ENCODE data around the gene KCNH4.

Gene KCNH4

DNA sequence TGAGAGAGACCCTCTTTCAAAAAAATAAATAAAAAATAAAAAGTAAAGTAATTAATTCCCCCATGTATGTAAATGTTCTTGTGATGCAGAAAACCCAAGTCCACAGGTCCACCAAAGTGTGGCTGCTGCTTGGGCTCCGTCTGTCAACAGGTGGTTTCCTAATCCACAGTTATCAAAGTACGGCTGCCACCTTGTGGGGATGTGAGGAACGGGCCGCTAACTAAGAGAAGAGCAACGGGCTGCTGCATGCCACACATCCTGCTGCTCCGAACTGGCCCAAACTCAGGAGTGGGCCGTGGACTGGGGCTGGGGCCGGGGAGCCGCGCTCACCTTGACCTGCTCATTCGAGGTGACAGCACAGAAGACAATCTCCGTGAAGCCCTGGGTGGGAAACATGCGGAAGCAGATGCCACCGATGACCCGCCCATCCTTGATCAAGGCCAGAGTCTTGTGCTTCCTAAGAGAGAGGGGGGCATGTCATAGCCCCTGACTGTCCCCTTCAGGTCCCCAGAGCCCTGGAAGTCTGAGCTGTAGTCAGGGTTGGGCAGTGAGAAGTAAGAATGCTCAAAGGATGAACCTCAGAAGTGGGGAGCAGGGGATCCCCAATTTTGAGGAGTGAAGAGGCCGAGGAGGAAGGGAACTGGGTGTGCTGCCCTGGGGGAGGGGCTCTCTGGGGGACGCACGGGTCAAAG, 64.1 kb downstream of the KCNH4 start:
- peak; percentile 87 for DNase-seq

DNA sequence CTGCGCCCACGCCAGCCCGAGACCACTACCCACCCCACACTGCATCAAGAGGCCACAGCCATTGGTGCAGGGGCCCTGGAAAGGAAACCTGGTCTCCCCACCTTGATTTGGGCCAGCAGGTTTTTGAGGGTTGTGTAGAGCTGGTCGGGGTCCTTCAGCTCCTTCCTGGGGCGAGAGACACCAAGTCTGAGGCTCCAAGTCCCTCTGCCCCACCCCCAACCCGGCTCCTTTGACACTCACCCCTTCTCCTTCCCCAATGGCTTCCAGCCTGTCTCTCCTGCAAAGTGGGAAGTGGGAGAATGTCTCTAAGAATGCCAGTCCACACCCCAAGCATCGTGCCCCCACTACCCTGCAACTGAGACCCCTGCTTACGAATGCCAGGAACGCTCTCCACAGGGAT, 66.8 kb downstream of the KCNH4 start:
- DNase-seq: no peak

DNA sequence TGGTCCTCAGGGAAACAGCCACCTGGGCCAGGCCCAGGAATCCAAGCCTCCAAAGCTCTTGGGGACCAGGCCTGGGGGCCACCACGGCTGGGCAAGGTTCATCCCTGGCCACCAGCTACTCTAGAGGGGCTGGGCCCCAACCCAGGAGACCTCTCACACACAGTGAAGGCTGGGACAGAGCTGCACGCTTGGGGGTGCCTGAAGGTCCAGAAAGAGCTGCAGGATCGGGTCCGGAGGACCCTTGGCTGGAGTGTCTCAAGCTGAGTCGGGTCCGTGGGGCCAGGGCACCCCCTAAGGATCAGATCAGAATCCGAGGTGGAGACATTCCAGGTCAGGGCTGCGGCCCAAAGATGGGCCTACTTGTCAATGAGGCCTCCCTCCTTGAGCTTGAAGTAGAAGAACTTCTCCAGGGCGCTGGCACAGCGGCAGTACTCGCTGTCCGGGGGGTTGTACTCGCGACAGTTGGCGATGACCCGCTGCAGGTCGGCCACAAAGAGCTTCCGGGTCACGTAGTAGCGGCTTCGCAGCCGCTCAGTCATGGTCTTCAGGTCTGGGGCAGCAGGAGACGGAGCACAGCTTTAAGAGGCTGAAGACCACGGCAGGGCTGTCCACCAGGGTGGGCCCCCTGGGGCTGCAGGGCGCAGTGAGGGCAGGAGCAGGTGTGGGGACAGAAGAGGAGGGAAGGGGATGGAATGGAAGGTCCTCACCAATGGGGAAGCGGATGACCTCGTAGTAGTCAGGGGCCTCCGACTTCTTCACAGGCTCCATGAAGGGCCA, 67.5 kb downstream of the KCNH4 start:
- no peak for DNase-seq

DNA sequence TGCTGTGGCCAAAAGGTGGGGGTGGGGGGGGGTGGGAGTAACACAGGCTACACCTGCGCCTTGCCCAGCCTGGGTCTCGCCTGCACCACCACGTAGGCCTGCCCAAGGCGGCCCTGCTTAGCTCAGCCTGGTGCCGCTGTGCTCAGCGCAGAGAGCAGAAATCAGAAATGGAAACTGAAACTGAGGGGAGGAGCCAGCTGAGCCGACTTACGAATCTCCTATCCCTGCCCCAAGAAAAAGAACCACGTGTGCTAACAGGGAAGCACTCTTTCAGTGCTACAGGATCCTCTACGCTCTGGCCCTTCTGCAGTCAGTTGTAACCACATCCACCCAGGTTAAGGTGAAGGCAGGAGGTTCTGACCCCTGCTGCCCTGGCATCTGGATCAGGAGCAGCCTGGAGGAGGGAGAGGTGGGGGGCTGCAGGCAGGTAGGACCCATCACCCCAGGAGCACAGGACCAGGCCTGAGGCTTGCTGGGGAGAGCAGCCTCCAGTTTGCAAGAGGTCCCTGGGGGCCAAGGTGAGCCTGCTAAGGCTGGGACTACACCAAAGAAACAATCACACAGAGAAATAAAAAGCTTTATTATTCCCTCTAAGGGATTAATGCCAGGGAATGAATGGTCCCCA, 68.3 kb downstream of the KCNH4 start, which contains the start of gene DHX58:
DHX58 (minus strand) TSS at position 163 of the 625 bp plus-strand sequence. CDS start 822 bp downstream, outside the sequence.
- DNase-seq: peak; percentile 97

DNA sequence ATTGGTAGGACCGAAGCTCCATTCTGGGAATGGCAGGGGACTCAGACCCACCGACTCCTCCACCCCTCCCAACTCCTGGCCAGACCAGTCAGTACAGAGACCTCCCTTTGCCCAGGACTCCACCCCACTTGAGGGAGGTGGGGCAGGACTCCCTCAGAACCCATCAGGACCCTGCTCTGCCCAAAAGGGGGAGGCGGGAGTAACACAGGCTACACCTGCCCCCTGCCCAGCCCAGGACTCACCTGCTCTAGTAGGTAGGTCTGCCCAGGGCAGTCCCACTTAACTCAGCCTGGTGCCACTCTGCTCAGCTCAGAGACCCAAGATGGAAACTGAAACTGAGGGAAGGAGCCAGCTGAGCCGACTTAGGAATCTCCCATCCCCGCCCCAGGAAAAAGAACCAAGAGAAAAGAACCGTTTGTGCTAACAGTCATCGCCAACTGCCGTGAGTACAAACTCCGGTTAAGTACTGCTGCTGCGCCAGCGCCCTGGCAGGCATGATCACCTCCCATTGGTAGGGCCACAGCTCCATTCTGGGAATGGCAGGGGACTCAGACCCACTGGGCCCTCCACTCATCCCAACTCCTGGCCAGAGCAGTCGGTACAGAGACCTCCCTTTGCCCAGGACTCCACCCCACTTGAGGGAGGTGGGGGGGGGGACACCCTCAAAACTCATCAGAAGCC, 68.9 kb downstream of the KCNH4 start:
- DNase-seq: peak; percentile 91

DNA sequence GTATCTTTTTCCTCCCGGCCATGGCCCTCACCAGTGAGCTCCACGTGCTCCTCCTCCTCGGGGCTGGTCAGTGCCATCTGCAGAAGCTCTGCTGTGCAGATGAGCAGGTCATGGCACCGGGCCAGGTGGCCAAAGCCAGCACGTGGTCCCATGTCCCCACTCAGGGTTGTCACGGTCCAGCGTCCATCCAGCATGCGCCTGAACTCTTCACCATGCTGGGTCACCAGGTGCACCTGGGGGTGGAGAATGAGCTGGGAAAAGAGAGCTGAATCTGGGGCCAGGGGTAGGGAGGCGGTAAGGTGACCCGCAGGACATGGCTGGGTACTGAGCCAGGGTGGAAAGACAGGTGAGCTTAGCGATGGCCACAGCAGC, 69.7 kb downstream of the KCNH4 start:
- DNase-seq: no peak

DNA sequence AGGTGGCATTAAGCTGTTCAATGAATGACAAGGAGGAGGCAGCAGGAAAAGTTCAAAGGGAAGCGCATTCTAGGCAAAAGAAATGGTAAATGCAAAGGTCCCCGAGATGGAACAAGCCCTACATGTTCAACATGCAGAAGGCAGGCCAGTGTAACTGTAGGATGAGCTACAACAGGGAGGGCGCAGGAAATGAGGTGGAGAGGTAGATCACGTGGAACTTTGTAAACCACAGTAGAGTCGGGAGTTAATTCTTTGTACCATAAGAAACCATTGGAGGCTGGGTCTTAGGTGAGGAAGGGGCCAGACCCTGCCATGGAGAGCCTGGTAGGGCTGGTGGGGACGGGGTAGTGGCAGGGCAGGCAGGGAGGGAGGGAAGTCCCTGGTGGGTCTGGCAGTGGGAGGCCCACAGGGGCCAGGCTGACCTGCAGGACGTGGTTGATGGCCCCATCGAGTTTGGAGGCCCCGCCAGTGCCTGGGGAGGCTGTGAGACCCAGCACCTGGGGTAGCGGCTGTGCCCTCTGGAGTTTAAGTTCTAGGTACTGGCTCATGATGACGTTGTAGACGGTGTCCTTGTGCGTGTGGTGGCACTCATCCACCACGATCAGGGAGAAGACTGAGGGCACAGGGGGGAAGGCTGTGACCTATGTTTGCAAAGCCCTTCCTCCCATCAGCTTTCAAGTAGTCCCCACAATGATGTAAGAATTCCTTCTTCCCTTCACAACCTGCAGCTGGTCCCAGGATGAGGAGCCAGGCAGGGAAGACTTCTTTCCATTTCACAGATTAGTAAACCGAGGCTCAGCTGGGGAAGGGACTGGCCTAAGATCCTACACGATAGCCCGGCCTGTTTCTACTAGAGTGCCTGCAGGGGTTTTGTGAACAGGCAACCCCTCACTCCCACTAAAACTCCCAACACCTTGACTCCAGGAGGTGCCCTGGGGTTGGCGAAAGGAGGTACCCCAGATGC, 70.4 kb downstream of the KCNH4 start:
- no peak for DNase-seq

DNA sequence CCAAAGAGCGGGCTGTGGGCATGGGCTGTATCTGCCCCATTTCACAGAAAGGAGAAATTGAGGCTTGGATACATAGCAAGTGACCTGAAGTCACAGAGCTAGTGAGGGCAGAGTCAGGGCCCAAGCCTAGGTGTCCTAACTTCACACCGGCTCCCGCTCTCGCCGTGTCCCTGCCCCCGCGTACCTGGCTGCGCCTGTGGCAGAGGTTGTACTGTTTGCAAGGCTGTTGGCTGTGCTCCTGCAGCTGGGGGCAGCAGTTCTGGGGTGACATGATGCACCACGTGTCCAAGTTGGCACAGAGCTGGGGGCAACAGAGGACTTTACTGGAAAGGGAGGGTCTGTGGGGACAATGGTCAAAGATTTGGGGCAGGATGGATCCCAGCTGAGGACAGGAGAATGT, 71.9 kb downstream of the KCNH4 start:
- no peak for DNase-seq

DNA sequence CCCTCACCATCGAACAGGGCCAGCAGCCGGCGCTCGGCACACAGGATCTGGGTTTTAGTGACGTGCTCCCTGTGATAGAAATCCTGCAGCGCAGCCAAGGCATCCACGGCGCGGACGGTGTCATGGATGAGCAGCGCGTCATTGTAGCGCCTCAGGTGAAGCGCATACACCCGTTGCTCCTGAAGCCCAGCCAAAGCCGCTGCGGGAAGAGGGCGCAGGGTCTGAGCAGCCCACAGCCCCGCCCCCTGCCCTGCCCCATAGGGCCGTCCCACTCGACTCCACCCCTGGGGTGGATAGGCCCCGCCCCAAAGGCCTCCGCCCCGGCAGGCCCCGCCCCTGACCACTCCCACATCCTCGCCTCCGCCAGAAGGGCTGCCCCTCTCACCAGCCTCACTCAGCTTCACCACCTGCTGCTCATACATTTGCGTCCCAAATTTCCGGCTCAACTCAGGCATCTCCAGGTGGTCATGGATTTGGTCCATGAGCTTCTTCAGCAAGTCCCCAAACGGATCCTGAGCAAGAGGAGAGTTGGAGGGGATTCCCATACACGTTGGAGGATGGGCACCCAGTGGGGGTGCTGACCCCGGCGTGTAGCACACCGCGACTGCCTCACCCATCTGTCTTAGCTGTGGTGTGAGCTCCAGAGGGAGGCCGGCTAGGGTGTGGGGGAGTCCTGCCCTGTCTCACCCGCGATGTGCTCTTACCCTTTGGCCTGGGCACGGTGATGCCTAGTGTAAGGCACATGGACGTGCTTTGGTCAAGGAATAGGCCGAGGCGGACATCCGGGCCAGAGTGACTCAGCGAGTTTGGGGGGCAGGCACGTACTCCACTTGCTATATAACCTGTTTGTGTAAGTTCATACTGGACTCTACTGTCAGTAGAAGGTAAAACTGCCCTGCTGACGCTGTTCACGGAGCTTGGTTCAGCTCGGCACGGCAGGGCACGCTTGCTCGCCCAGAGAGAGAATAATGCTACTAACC, 73.1 kb downstream of the KCNH4 start:
- DNase-seq: peak; percentile 94

DNA sequence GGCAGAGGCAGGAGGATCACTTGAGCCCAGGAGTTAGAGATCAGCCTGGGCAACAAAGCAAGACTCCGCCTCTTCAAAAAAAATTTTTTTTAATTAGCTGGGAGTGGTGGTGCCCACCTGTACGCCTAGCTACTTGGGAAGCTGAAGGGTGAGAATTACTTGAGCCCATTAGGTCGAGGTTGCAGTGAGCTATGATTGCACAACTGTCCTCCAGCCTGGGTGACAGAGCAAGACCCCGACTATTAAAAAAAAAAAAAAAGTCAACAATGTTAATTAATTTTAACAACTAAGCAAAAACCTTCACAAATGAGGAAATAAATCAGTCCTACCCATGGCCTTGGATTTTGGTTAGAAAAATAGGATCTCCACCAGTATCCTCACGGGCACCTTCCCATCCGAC, 73.8 kb downstream of the KCNH4 start:
- no peak for DNase-seq

All from suppressor macrophage treated with lipopolysaccharide for 4 hours (primary cell).